ENCODE results near the gene LRRFIP1. TPM values are rescaled to one million over a fixed set of nuclear protein-coding genes. Genes with fewer than 3 reads are reported as not detected.

The LRRFIP1 gene
- total and polyA plus RNA-seq, 2 of the 13 experiments (the other 11 are each of a cell fraction or from before 2014, with no cell fraction given), result 15.9 to 40.5 TPM

GRCh38 chr2:237614151-237614720 lies 13.2 kb upstream of the LRRFIP1 start (continued):
- TF ChIP-seq HHEX (CRISPR knock-in tag; IDR thresholded peaks at IDR 0.05), result peak; percentile 97
- TF ChIP-seq PLSCR1 (CRISPR knock-in tag; IDR thresholded peaks at IDR 0.05; ENCODE audit: borderline replicate concordance), result no peak
- TF ChIP-seq ZNF350 (CRISPR knock-in tag; IDR thresholded peaks at IDR 0.05; ENCODE audit: borderline replicate concordance, low read depth), result peak; percentile 97
- no peak for TF ChIP-seq ZNF180 (CRISPR knock-in tag; IDR thresholded peaks at IDR 0.05; ENCODE audit: borderline replicate concordance, low read depth)
- TF ChIP-seq HMG20B (CRISPR knock-in tag; conservative IDR thresholded peaks at IDR 0.05), result peak; percentile 97
- TF ChIP-seq ZNF558 (CRISPR knock-in tag; IDR thresholded peaks at IDR 0.05; ENCODE audit: borderline replicate concordance), result no peak
- TF ChIP-seq CHD2 (IDR thresholded peaks at IDR 0.05; ENCODE audit: low read depth, low read length), result no peak
- TF ChIP-seq HNF1A (IDR thresholded peaks at IDR 0.05; ENCODE audit: low read depth), result peak; percentile 77
- TF ChIP-seq HNF1A (CRISPR knock-in tag; IDR thresholded peaks at IDR 0.05; ENCODE audit: borderline replicate concordance), result peak; percentile 90
- no peak for TF ChIP-seq NONO (IDR thresholded peaks at IDR 0.05)
- TF ChIP-seq NONO (CRISPR knock-in tag; conservative IDR thresholded peaks at IDR 0.05), result peak; percentile 88
- peak; percentile 84 for TF ChIP-seq ZMYM4 (CRISPR knock-in tag; IDR thresholded peaks at IDR 0.05)
- TF ChIP-seq PCBP2 (optimal IDR thresholded peaks at IDR 0.05; ENCODE audit: low read depth, low read length, poor library complexity, severe bottlenecking), result no peak
- no peak for TF ChIP-seq CREB3 (CRISPR knock-in tag; IDR thresholded peaks at IDR 0.05)
- peak; percentile 94; the same call in 1 of the 2 replicates for TF ChIP-seq ZNF331 (CRISPR knock-in tag; IDR thresholded peaks at IDR 0.05)
- TF ChIP-seq HDAC1 (CRISPR knock-in tag; IDR thresholded peaks at IDR 0.05), result peak; percentile 96
- no peak for TF ChIP-seq ZNF557 (CRISPR knock-in tag; IDR thresholded peaks at IDR 0.05)
- TF ChIP-seq CEBPG (CRISPR knock-in tag; IDR thresholded peaks at IDR 0.05), result peak; percentile 98
- TF ChIP-seq ZNF230 (CRISPR knock-in tag; IDR thresholded peaks at IDR 0.05), result no peak
- no peak for TF ChIP-seq CENPX (CRISPR knock-in tag; IDR thresholded peaks at IDR 0.05)
- no peak for TF ChIP-seq NFRKB (IDR thresholded peaks at IDR 0.05)
- TF ChIP-seq E2F1 (CRISPR knock-in tag; IDR thresholded peaks at IDR 0.05), result no peak
- TF ChIP-seq THRA (CRISPR knock-in tag; IDR thresholded peaks at IDR 0.05; ENCODE audit: borderline replicate concordance), result peak; percentile 98
- peak; percentile 80 for TF ChIP-seq MAX (IDR thresholded peaks at IDR 0.05)

All from HepG2 (cell line).